Fibroblast of pulmonary artery (primary cell): ENCODE measurements around the gene SPTBN1.

Experiments
- DNase-seq: peaks from one replicate; pipeline ENCODE4 v3.0.0-alpha.2; 2010; ENCODE audit warnings: low read depth
- H3K4me3 ChIP-seq: replicated peaks from 2 replicates; pipeline ENCODE4 v1.5.1; 2011; ENCODE audit warnings: low read depth, mild to moderate bottlenecking, control low read depth, low read length, moderate library complexity
- TF ChIP-seq, protein P1 (sequence below): IDR thresholded peaks from 2 replicates; pipeline ENCODE4 v1.5.1; 2011; ENCODE audit warnings: mild to moderate bottlenecking, control low read depth, low read length, inconsistent platforms; ENCODE audit errors: missing control alignments

SPTBN1 gene

GRCh38 chr2:54556621-54557121 is 100.5 kb downstream of the SPTBN1 start:
- peak; percentile 75 for DNase-seq
- TF ChIP-seq, protein P1, sequence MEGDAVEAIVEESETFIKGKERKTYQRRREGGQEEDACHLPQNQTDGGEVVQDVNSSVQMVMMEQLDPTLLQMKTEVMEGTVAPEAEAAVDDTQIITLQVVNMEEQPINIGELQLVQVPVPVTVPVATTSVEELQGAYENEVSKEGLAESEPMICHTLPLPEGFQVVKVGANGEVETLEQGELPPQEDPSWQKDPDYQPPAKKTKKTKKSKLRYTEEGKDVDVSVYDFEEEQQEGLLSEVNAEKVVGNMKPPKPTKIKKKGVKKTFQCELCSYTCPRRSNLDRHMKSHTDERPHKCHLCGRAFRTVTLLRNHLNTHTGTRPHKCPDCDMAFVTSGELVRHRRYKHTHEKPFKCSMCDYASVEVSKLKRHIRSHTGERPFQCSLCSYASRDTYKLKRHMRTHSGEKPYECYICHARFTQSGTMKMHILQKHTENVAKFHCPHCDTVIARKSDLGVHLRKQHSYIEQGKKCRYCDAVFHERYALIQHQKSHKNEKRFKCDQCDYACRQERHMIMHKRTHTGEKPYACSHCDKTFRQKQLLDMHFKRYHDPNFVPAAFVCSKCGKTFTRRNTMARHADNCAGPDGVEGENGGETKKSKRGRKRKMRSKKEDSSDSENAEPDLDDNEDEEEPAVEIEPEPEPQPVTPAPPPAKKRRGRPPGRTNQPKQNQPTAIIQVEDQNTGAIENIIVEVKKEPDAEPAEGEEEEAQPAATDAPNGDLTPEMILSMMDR, result no peak
- no peak overlapping the region for H3K4me3 ChIP-seq

DNA sequence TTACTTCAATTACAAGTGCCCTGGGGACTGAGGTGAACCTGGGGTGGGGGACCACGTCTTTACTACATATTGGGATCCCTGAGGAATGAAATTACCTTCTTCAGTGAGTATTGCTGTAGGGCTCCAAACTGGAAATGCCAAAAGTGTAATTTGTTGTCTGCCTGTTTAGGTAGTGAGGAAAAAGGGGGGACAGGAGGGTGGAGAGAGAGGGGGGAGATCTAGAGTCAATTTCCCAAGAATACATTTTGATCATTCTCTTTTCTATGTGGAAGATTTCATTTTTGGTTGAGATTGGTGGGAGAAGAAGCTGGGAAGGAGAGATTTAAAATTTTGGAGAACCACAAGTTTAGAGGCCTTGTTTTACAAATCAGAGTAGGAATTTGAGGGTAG is 101.1 kb downstream of the SPTBN1 start:
- no peak for DNase-seq
- TF ChIP-seq, protein P1, result no peak
- H3K4me3 ChIP-seq, result peak overlapping the region; percentile 68

DNA sequence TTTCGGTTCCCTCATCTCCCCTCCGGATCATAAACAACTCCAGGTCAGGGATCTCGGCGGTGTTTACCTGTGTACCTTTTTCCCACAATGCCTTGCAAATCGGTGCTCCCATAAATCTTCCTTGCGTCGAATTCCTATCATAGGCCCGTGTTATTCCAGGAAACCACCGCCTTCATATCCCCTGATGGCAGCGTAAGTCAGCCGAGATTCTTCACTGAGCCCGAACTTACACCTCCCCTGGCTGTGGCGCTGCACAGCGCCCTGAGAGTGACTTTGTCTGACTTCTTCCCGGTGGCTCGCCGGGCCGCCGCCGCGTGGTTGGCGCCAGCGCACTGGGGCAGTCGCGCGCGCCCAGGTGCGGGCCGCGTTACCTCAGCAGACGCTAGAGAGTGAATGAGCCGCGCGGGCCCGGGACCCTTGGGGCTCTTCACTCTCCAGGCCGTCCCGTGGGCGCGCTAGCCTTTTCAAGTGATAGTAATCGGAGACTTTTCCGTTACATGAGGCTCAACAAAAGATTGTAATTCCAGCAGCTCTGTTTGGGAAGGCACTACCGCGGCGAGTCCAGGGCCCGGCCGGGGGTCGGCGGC is 101.6 kb downstream of the SPTBN1 start:
- TF ChIP-seq, protein P1, result no peak
- peak; percentile 48 for DNase-seq
- peak overlapping the region; percentile 68 for H3K4me3 ChIP-seq

DNA sequence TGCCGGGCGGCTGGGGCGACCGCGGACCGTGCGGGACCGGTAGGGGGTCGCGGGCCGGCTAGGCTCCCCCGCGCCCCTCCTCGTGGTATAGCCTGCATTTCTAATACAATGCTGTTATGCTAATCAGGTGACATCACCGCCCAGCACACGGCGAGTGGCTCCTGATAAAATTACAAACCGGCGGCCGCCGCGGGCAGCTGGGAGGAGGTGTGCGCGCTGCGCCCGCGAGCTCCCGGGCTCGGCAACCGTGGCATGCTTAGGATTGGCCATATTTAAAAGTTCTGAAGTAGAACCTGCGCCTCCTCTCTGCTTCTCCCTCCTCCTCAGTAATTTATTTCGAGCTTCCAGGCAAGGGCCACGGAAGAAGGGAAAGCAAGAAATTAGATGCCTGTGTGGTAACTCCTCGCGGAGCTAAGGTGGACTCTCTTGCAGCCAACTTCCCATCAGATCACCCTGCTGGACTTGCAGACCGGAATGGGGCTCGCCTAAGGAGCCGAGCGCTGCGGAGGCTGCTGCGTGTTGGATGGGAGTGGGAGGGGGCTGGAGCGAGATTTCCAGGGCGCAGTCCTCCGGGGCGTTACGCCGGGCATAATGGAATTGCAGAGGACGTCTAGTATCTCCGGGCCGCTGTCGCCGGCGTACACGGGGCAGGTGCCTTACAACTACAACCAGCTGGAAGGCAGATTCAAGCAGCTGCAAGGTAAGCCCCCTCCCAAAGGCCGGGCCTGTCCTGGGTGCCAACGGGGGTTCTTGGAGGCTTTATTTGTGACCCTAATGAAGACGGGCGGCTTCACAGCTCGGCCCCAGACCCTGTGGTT is 102.3 kb downstream of the SPTBN1 start:
- H3K4me3 ChIP-seq, result peak overlapping the region; percentile 68
- TF ChIP-seq, protein P1, result no peak
- peak; percentile 64 for DNase-seq

- no peak for DNase-seq
- TF ChIP-seq, protein P1, result no peak
- H3K4me3 ChIP-seq, result peak overlapping the region; percentile 68
Measured at GRCh38 chr2:54559006-54559445, 102.9 kb downstream of the SPTBN1 start.

DNA sequence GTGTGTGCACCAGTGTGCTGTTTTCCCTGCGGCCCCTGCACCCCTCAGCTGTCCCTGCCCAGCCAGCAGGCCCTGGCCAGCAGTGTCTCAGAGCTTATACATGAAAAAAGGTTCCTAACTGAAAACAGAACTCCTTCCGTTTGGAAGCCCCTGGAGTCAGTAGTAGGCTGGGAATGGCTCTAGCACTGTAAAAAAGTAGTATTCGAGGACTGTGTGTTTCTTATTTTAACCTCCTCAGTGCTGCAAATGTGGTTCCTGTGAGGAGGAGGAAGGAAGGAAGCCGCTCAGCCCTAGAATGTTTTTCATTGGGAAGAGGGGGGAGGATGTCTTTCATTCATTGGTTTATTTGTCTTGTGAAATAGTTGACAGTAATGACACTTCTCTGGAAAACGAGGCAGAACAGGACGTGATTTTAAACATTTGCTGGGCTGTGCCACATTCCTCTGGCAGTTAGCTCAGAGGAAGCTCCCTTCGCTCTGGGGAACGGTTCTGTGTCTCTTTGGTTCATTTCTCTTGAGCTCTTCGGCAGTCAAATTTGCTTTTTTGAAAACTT is 103.5 kb downstream of the SPTBN1 start:
- DNase-seq, result peak; percentile 91
- TF ChIP-seq, protein P1, result no peak
- H3K4me3 ChIP-seq, result peak overlapping the region; percentile 68
